Measurements from ENCODE around the gene P2RX2. TPM values are rescaled to one million over a fixed set of nuclear protein-coding genes. Genes with fewer than 3 reads are reported as not detected.

Gene P2RX2
- total RNA-seq, 4 donors from 2014 or later = not detected

DNA sequence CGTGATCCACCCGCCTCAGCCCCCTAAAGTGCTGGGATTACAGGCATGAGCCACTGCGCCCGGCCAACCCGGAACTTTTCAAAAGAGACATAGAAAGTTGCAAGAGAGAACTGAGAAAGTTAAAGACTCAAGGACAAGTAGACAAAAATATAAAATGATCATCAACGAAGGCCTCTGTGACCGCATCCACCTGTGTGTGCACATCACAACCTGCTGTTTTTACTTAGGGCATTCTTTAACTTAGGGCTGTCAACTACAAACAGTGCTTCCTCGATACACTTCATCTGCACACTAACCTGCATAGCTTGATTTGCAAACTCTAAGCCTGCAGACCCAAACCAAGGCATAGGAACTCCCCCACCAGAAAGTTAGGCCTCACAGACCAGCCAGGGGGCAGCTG lies 14.8 kb downstream of the P2RX2 start:
- TF ChIP-seq, protein P1, sequence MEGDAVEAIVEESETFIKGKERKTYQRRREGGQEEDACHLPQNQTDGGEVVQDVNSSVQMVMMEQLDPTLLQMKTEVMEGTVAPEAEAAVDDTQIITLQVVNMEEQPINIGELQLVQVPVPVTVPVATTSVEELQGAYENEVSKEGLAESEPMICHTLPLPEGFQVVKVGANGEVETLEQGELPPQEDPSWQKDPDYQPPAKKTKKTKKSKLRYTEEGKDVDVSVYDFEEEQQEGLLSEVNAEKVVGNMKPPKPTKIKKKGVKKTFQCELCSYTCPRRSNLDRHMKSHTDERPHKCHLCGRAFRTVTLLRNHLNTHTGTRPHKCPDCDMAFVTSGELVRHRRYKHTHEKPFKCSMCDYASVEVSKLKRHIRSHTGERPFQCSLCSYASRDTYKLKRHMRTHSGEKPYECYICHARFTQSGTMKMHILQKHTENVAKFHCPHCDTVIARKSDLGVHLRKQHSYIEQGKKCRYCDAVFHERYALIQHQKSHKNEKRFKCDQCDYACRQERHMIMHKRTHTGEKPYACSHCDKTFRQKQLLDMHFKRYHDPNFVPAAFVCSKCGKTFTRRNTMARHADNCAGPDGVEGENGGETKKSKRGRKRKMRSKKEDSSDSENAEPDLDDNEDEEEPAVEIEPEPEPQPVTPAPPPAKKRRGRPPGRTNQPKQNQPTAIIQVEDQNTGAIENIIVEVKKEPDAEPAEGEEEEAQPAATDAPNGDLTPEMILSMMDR (IDR thresholded peaks at IDR 0.05) = no peak
- TF ChIP-seq POLR2A (IDR thresholded peaks at IDR 0.05) (no peak), EP300 (IDR thresholded peaks at IDR 0.05) (no peak)
- Histone ChIP-seq H3K4me3 (no peak overlapping the region), H3K36me3 (peaks cover 0 to 98% (median 5%) of the 10 kb centered on the region in 3 donors), H3K4me1 (no peaks in the 10 kb centered on the region), H3K27ac (no peak overlapping the region), H3K27me3 (no peaks in the 10 kb centered on the region), H3K9me3 (no peaks in the 10 kb centered on the region)
- 94 to 96% methylated on average over 8 of the region's 8 CpGs for WGBS, 2 donors
- no peak for DNase-seq (ENCODE audit: low spot score in 2 of 2)

DNA sequence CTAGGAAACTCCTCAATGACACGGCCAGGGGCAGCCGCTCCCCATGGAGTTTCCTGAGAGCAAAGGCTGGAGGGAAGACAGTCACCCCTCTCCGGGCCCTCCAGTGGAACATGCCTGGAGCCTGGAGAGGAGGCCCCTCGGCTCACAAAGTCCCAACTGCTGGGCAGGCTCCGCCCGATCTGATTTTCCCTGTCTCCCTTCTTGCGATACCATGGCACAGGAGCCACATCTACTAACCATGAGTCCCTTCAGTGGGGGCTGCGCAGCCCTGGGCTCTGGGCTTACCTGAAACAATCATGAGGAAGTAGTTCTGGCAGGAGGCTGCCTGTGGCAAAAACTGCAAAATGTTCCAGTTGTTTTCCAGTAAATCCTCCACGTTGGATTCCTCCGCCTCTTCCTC lies 15.3 kb downstream of the P2RX2 start:
- Histone ChIP-seq H3K36me3 (peaks cover 0 to 97% (median 5%) of the 10 kb centered on the region in 3 donors), H3K27me3 (no peaks in the 10 kb centered on the region), H3K27ac (no peak overlapping the region), H3K9me3 (no peaks in the 10 kb centered on the region), H3K4me1 (peaks cover 0 to 4% (median 0%) of the 10 kb centered on the region in 4 donors), H3K4me3 (no peak overlapping the region)
- WGBS, 2 donors = 82 to 87% methylated on average over 10 of the region's 10 CpGs
- no peak for DNase-seq (ENCODE audit: low spot score in 2 of 2)
- TF ChIP-seq POLR2A (IDR thresholded peaks at IDR 0.05) (no peak), EP300 (IDR thresholded peaks at IDR 0.05) (no peak)
- TF ChIP-seq, protein P1 (IDR thresholded peaks at IDR 0.05) = no peak

DNA sequence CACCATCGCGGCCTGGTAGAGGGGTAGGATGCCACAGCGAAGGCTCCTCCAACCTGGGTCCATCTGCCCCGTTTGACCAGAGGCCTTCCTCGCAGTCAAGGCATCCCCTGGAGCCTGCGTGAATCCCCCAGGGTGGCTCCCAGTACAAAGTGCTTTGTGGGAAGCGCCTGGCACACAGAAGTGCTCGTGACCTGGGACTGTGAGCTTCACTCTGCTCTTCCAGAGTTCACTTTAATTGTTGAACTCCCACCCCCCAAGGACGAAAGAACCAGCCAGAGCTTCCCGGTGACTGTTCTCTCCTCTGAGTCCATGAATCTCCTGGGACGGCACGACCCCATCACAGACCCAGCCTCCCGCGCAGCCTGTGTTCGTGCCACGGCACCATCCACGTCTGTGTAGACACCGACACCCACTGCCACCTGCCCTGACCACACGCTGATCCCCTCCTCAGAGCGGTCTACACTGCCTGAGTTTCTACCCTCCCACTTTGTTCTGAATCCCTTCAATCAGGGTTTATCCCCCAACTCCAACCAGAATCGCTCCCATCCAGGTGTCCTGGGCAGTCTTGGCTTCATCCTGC lies 15.9 kb downstream of the P2RX2 start:
- Histone ChIP-seq H3K4me3 (no peak overlapping the region), H3K27ac (no peak overlapping the region), H3K4me1 (peaks cover 0 to 8% (median 0%) of the 10 kb centered on the region in 4 donors), H3K9me3 (no peaks in the 10 kb centered on the region), H3K36me3 (peaks cover 0 to 97% (median 5%) of the 10 kb centered on the region in 3 donors), H3K27me3 (no peaks in the 10 kb centered on the region)
- no peak for DNase-seq (ENCODE audit: low spot score in 2 of 2)
- 95 to 96% methylated on average over 21 of the region's 21 CpGs for WGBS, 2 donors
- TF ChIP-seq EP300 (IDR thresholded peaks at IDR 0.05) (no peak), POLR2A (IDR thresholded peaks at IDR 0.05) (no peak)
- TF ChIP-seq, protein P1 (IDR thresholded peaks at IDR 0.05) = no peak

DNA sequence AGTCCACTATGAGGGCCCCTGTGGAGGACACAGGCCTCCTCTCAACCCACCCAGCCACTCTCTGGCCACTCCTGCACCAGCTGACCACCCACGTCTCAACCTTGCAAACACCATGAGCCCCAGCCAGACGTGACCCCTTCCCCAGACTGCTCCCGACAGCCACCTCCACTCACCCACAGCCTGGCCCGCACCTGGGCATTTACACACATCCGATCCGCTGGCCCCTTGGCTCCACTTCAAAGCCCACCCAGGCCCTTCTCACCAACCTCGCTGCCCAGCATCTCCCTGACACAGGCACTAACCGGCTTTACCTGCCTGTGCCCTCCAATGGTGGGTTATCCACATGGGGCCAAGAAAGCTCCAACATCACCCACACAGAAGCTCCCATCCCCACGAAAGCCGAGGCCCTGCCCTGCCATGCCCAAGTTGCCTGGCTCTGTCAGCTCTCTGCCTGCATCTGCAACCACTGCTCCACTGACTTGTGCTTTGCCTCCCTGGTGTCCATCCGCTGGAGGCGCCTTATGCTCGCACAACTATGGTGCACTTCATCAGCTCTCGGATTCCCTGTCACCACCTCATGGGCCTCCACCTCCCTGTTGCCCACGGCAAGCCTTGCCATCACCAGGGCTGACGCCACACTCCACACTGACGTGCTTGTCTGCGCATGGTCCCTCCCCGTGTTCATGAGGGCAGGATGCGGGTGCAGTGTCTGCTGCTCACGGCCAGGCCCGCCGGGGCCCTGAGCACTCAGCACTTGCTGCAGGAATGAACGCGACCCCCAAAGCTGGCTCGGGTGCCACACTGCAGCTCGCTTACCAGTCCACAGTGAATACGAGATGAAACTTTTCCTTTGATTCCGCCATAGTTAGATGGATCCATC lies 16.7 kb downstream of the P2RX2 start:
- WGBS, 2 donors = 88 to 90% methylated on average over 29 of the region's 29 CpGs
- Histone ChIP-seq H3K27me3 (no peaks in the 10 kb centered on the region), H3K9me3 (no peaks in the 10 kb centered on the region), H3K27ac (no peak overlapping the region), H3K4me1 (peaks cover 0 to 8% (median 0%) of the 10 kb centered on the region in 4 donors), H3K4me3 (no peak overlapping the region), H3K36me3 (peaks cover 0 to 97% (median 5%) of the 10 kb centered on the region in 3 donors)
- TF ChIP-seq EP300 (IDR thresholded peaks at IDR 0.05) = no peak
- no peak for TF ChIP-seq POLR2A (IDR thresholded peaks at IDR 0.05)
- TF ChIP-seq, protein P1 (IDR thresholded peaks at IDR 0.05) = no peak
- DNase-seq (ENCODE audit: low spot score in 2 of 2) = no peak

DNA sequence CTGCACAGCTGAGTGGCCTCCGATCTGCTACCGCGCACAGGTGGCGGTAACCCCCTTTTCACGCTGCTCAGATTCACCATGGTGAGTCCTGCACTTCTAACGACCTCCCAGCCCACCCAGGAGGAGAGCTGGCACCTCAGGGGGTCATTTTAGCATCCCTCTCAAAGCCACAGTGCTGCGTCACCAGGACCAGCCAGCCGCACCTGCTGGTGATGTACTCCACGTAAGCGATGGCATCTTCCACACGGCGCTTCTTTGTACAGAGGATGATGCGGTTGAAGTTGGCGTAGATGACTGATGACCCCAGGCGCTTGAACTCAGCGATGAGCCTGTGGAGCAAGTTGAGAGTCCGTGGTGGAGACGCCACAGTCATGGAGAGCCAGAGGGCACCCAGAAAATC lies 19.2 kb downstream of the P2RX2 start:
- no peaks in the 10 kb centered on the region for H3K27me3 ChIP-seq
- no peak for DNase-seq (ENCODE audit: low spot score in 2 of 2)
- peaks cover 0 to 8% (median 0%) of the 10 kb centered on the region in 4 donors for H3K4me1 ChIP-seq
- peaks cover 0 to 97% (median 12%) of the 10 kb centered on the region in 3 donors for H3K36me3 ChIP-seq
- TF ChIP-seq, protein P1 (IDR thresholded peaks at IDR 0.05) = no peak
- TF ChIP-seq POLR2A (IDR thresholded peaks at IDR 0.05) (no peak), EP300 (IDR thresholded peaks at IDR 0.05) (no peak)
- no peaks in the 10 kb centered on the region for H3K9me3 ChIP-seq
- 88 to 90% methylated on average over 18 of the region's 18 CpGs for WGBS, 2 donors
- no peak overlapping the region for H3K27ac ChIP-seq
- H3K4me3 ChIP-seq = no peak overlapping the region
